NCI-H748 (cell line): ENCODE measurements around the gene OPTN.
A peak's percentile ranks its signal among the peaks of the same experiment; 100 is the strongest.
"Not testable (repeated sequence)": the region's sequence is repeated elsewhere in the genome, so short reads cannot be mapped to it uniquely, and the experiment has no call there.

Experiments
- DNase-seq: peaks from one replicate; lab custom pipeline; 2025; ENCODE audit not compliant: unreplicated experiment; lab: John Stamatoyannopoulos, UW

The OPTN gene

DNA sequence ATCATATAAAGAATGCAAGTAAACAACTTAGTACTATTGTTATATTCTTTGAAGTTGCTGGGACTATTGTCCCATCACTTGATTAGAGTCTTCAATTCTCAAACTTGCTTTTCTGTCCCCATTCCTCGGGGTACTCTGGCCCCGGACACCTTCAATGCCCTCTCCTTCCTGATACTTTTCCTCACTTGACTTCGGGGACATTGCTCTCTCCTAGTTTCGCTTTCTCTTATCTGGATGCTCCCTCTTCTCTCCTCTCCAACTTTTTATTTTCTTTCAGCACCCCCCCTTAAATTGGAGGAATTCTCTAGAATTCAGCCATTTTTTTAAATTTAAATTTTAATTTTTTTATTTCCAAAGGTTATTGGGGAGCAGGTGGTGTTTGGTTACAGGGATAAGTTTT is 10.6 kb upstream of the OPTN start:
- no peak for DNase-seq

- no peak for DNase-seq
Observed at GRCh38 chr10:13090289-13090688, 9.7 kb upstream of the OPTN start.

GRCh38 chr10:13091801-13092200 is 8.2 kb upstream of the OPTN start:
- no peak for DNase-seq

DNA sequence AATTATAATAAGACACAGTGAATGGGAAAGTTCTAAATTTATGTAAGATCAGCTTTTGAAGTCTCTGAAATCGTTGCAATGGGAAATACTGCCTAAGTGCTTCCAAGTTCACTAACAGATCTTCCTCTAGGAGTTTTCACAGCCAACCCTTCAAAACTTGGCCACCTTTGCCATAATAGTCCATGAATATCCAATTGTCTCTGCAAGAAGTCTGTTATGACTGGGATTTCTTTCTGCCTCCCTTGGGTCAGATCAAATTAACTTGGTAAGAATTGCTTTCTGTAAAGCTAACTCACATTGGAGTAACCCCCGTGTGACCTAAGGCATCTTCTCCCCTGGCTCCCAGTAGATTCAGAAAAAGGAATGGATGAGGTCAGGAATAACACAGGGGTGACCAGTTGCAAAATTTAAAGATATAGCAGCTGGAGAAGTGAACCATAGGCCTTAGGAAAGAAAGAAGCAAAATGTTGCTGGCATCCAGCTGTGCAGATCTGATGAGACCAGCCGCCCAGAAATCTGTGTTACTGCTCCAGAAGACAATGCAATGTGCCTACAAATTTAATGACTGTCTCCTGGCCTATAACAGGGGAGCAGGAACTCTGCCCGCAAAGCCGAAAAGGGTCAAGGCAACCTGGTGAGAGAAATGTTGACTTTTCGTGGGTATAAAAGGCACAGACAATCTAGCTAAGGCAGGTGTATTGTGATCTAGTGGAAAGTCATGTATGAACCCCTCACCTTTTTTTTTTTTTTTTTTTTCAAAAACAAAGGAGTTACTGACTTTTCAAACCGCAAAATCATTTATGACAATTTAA is 7.5 kb upstream of the OPTN start:
- peak; percentile 80 for DNase-seq

DNA sequence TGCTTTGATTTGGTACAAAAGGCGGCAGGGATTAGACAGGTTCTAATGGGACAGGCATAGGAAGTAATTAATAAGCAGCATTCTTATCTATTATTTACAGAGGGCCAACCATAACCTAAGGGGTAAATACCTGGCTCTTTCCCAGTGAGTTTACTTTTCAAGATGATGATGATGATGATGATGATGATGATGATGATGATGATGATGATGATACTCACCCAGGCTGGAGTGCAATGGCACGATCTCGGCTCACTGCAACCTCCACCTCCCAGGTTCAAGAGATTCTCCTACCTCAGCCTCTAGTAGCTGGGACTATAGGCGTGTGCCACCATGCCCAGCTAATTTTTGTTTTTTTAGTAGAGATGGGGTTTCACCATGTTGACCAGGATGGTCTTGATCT is 5.9 kb upstream of the OPTN start:
- DNase-seq: not testable (repeated sequence)

GRCh38 chr10:13095094-13095493 is 4.9 kb upstream of the OPTN start:
- DNase-seq: no peak

GRCh38 chr10:13095929-13096328 is 4.0 kb upstream of the OPTN start:
- no peak for DNase-seq

GRCh38 chr10:13099144-13099665 is 758 bp upstream of the OPTN start:
- DNase-seq: peak; percentile 74

- peak; percentile 46 for DNase-seq
Observed at GRCh38 chr10:13100349-13101294, 659 bp downstream of the OPTN start.

- DNase-seq: no peak
Observed at GRCh38 chr10:13102002-13102794, 2.2 kb downstream of the OPTN start.

- DNase-seq: no peak
Observed at GRCh38 chr10:13103554-13103953, 3.6 kb downstream of the OPTN start.

DNA sequence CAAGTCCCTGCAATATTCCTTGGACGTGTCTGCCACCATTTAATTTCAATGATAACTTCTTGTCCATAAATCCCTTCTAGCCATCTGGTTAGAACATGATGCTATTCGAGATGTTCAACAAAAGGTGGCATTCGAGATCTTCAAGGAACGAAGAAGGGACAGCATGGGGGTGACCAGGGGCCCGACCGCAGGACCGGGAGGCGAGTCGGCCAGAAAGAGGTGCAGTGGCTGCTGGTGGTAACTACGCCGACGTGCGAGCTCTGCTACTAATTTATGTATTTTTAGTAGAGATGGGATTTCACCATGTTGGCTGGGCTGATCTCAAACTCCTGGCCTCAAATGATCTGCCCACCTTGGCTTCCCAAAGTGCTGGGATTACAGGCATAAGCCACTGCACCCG is 4.7 kb downstream of the OPTN start:
- no peak for DNase-seq

- DNase-seq: no peak
Observed at GRCh38 chr10:13105184-13105583, 5.2 kb downstream of the OPTN start.

GRCh38 chr10:13106387-13107045 is 6.6 kb downstream of the OPTN start:
- no peak for DNase-seq

DNA sequence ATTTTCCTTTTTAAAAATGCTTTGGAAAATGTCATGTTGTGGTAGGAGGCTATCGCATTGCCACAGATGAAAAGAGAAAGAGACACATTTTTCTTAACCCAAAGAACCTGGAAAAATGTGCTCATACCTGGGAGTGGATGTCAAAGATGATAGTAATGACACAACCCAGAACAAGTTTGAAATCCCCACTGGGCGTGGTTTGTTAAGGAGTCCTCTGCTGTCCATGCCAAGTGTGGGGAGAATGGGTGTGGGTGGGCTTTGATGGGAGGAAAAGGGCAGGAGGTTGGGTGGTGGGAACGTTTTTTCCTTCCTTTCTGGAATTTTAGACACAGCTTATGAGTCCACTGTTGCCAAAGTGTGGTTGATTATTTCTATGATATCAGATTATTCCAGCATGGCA is 10.9 kb downstream of the OPTN start:
- DNase-seq: no peak

DNA sequence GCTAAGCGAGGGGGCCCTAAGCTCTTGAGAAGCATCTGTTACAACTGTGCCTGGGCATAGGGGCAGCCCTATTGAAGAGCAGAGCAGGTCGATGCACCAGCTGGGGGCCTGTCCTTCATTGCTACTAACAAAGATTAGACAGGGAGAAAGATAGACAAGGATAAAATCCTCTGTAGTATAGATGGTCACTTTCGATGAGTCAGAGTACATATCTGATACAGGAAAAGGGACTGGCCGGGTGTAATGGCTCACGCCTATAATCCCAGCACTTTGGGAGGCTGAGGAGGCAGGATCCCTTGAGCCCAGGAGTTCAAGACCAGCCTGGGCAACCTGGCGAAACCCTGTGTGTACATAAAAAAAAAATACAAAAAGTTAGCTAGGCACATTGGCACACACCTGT is 13.6 kb downstream of the OPTN start:
- no peak for DNase-seq

DNA sequence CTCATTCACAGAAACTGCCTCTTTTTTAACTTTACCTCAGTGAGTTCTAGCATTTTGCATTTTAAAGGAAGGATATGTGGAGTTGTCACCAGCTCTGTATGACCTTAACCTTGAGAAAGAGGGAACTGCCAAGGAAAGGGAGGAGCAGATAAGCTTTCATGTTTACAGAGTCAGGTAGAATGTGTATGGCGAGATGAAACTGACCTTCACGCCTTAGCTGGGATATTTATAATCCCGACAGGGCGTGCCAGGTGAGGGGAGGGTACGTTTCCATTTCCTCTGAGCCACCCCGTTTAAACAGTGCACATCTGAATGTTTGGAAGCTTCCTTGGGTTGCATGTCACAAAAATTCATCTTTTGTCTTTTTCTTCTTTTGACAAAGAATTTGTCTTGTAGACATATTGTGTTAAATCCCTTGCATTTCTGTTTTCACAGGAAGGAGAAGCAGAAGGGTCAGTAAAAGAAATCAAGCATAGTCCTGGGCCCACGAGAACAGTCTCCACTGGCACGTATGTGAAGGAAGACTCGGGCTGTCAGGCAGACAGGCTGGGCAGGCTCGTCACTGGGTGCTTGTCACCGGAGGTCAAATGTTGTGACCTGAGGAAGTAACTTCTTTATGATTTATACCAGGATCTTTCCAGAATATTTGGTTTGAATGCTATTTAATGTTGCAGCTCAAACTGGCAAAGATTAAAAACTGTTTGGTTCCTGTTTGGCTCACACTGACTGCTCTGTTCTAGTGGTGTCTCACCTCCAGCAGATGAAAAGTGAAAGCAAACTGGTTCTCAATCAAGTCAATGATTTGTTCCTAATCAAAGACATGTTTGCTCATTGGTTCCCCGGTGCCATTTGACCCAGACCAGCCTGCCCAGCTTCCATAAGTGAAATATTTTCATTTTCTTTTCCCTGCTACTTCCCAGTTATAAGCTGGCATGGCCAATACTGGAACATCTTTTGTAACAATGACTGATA is 16.2 kb downstream of the OPTN start:
- no peak for DNase-seq

DNA sequence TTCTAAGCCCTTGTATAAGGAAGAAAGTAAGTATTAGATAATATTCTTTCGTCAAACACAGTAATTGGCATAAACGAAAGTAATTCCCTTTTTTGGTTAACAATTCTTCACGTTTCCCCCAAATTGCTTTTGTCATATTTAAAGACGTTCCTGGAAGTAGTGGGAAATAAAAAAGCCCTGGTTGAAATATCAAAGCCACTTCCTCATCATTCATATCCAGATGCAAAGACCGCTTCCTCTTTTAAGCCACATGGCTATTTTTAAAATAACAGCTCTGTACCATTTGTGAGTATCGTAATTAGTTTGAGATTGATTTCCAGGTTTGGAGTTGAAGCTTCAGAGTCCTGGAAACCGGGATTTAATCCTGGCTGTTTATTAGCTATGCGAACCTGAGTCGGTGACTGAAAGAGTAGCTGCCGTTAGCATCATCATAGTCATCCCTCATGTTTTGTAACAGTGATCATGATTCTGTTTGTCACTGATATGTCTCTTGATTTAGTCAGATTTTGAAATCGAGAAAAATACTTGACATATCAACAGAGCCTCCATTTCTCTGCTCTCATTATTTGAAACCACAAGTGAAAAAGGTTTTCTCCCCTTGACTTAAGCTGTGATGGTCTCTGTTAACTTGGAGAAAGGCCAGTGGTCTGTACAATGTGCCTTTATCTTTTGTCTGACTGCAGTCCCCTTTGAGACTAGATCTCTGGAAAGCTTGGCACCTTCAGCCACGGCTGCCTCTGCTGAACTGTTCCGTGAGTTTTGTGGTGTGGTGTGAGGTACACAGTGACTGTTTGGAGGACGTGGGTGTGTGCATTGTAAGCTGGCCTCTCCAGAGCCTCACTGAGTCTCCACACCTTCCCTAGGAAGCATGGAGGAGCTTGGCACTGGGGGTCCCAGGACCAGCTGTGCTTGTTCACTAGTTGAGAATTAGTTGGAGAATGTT is 18.1 kb downstream of the OPTN start:
- DNase-seq: no peak
